SK-MEL-5 (cell line): ENCODE results near the gene SEC14L5. TPM values are rescaled to one million over a fixed set of nuclear protein-coding genes. Genes with fewer than 3 reads are reported as not detected.
"Not testable (repeated sequence)": the region's sequence is repeated elsewhere in the genome, so short reads cannot be mapped to it uniquely, and the experiment has no call there.

ENCODE experiments used
- DNase-seq: peaks from one replicate; pipeline ENCODE4 v3.0.0-alpha.2; 2016; ENCODE audit warnings: low read depth, low spot score
- in situ Hi-C: cut with HindIII; loops from 2 replicates; pipeline ENCODE4 v1.10.0; 2016; ENCODE audit warnings: low sequenced_read_pairs, high pct_unique_total_duplicates, low pct_unique_long_range_greater_than_20kb
- total RNA-seq: library from RNA; depleted of rRNA; stranded (reverse); fragments of >200 nt; shearing (Covaris generic); gene quantifications from 2 replicates; pipeline ENCODE4 v1.2.3, GENCODE V29; 2014

The SEC14L5 gene
- total RNA-seq, 1 experiment from 2014 or later: 0.24 TPM

DNA sequence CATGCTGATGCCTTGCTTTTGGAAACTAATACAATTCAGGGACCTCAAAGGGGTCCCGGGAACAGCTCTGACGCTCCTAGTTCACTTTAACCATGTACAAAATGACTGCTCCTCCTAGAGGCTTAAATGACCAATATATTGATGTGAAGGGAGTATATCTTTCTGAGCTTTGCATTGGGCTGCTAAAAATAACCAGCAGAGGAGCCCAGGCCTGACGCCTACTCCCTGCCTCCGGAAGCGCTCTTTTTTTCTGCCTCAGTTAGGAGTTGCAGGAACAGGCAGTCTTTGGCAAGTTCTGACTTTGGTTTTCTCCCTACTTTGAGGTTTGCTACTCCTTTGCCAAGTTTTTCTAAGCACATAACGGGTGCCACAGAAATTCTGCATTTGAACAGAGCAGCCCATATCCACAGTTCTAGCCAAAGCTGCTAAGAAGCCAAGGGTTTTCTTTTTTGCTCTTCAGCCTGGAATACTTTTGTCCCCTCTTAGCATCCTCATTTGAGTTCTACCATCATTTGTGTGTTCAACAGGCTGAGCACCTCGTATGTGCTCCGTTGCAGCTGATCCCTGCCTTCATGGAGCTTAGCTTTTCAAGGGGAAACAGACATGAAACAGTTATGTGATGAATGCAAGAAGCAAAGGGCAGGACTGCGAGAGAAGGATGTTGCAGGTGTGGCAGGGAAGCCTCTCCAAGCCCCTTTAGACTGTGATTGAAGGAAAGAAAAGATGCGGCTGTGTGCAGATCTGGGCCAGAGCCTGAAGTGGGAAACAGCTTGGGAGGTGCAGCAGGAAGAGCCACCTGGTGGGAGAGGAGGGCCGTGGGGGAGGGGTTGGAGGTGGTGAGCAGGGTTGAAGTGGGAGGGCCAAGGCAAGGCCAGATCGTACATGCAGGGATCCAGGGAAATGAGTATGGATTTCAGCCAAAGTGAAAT, 78.4 kb downstream of the SEC14L5 start:
- no peak for DNase-seq
- in situ Hi-C loops: no loop called here

DNA sequence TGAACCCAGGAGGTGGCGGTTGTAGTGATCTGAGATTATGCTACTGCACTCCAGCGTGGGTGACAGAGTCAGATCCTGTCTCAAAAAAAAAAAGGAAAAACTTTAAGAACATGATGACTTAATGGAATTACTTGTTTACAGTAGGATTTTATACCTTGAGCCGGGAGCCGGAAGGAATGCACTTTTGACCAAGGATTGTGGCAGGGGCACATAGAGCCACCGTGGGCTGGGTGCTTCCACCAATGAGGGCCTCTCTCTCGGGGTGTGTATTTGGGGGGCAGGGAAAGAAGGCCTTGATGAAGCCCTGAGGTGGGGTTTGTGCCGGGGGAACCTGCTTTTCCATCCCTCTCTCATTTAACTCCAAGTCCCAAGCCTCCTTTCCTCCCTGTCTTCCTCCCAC, 82.3 kb downstream of the SEC14L5 start:
- no peak for DNase-seq
- in situ Hi-C loops: no loop called here

DNA sequence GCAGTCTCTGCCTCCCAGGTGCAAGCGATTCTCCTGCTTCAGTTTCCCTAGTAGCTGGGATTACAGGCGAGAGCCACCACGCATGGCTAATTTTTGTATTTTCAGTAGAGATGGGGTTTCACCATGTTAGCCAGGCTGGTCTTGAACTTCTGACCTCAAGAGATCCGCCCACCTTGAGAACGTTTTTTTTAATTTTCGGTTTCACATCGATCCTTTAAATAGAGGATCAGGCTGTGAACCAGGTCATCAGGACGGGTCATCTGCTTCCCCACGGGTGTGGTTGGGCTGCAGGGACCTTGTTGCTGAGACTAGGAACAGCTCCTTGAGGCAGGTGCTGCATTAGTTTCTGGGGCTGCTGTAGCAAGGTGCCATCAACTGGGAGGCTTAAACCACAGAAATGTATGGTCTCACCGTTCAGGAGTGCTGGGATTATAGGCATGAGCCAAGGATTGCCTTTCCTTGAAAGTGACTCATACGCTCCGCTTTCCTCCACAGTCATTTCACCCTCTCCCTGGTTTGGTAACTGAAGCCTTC, 83.5 kb downstream of the SEC14L5 start:
- DNase-seq: no peak
- in situ Hi-C loops: no loop called here

- in situ Hi-C loops: no loop called here
- no peak for DNase-seq
These were observed 84.5 kb downstream of the SEC14L5 start for GRCh38 chr16:5042574-5043171.

GRCh38 chr16:5044011-5044540, 85.9 kb downstream of the SEC14L5 start:
- no peak for DNase-seq
- in situ Hi-C loops: no loop called here

GRCh38 chr16:5044581-5044980, 86.5 kb downstream of the SEC14L5 start:
- DNase-seq, in situ Hi-C loops: not testable (repeated sequence)

DNA sequence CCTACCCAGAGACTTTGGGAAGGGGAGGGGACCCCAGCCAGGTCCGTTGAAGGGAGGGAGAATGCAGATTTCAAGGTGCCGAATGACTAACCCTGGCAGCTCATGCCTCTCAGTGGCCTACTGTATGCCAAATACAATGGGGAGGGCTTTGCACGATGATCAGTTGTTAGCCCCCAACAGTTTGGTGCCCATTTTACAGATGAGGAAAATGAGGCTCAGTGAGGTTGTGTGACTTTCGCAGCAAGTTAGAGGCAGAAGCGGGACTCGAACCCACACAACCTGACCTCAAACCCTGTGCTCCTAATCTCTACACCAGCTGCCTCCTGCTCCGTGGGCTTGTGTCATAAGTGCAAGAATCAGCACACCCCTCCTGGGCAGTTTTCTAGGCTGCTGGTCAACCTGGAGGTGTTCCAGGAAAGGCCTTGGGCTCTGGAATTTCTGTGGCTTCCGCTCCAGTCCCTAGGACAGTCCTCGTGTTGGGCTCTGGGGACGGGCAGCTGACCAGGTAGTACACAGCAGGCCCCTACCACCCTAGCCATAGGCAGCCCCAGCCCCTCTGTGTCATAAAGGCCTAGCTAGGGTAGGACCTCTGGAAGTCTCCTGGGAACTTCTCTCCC, 87.5 kb downstream of the SEC14L5 start:
- in situ Hi-C loops: no loop called here
- no peak for DNase-seq

GRCh38 chr16:5046914-5047313, 88.8 kb downstream of the SEC14L5 start:
- in situ Hi-C loops: no loop called here
- no peak for DNase-seq

DNA sequence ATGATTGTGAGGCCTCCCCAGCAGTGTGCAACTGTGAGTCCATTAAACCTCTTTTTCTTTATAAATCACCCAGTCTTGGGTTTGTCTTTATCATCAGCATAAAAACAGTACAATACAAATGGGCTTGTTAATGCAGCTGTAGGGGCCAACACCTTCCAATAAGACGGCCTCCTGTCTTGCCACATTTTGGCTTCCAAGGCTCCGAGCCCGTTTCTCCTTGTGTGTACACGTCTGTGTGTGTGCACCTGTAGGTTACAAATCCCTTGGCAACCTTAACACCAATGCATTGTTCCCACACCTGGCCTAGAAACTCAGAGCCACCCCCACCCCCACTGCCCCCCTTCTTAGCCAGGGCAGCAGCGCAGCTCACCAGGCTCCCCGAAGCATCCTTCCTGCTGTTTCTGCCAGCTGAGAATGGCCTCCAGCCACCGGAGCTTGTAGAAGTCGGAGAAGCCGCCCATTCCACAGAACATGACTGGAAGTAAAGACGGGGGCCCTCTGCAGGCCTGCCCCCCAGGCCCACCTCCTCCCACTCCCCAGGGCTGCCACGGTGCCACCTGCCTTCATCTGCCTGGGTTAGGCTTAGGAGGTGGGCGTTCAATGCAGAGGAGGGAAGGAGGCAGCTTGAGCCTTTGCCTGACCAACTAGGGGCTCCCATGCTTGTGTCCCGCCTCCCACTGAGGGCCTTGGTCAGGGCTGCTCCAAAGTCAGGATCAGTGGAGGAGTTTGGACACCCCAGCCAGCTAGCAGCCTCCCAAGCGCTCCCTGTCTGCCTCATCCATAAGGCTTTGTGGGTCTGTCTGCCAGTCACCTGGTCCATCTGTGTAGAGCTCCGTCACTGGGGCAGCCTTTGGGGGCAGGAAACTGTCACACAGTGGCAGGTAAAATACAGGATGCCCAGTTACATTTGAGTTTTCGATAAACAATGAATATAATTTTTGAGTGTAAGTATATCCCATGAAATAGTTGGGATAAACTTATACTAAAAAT, 97.0 kb downstream of the SEC14L5 start:
- no peak for DNase-seq
- in situ Hi-C loops: no loop called here

DNA sequence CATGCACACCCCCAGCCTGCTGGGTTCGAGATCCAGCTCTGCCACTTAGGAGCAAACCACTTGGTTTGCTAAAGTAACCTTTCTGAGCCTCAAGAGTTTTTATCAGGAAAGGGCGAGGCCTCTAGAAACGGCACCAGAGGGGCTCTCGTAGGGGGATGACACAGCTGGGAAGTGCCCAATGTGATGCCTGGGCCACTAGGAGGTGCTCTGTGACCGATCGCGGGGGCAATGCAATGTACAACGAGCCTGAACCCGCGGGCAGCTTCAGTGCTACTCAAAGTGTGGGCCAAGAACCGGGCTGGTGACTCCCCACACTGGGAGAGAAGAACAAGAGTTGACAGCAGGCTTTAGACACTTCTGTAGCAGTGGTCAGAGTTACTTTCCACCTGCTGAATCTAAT, 98.2 kb downstream of the SEC14L5 start:
- DNase-seq: peak; percentile 67
- in situ Hi-C loops: no loop called here

DNA sequence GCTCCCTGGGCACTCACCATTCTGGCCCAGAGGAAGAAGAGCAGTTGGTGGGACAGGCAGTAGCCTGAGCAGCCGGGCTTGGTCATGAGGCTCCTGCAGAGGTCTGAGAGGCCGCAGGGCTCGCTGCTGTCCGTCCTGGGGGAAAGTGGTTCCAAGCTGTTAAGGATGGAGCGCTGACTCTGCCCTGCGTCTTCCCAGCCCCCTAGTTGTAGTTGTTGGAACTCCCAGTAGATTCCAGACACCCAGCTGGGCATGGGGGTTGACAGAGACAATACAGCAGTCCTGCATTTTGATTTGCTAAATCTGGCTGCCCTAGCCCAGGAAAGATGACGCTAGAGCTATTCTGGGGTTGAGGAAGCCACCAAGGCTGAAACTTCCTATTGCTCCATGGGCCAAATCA, 100.3 kb downstream of the SEC14L5 start:
- in situ Hi-C loops: no loop called here
- peak; percentile 53 for DNase-seq

- in situ Hi-C loops: no loop called here
- no peak for DNase-seq
These were observed 101.4 kb downstream of the SEC14L5 start for GRCh38 chr16:5059386-5060072.

DNA sequence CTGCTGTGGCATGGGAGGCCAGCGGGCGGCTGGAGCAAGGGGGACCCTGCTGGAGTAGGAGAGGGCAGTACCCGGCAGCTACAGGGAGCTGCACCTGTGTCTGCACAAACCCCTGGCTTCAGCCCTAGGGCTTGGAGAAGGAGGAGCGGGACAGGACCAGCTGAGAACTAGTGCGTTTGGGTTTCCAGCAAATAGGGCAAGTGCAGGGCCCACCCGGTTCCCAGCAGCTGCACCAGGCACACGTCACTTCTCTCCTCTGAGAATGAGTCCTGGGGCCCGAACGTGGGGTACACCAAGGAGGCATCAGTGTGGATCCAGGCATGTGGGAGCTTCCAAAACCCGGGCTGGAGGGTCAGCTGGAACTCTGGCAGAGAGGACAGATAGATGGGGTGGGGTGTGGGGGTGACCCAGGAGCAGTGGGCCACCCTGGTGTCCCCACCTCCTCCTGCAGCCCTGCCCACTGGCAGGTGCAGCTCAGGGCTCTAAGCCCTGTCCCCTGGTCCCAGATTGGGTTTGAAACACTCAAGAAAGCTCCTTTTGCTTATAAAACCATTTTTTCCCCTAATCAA, 102.0 kb downstream of the SEC14L5 start:
- in situ Hi-C loops: no loop called here
- DNase-seq: no peak

DNA sequence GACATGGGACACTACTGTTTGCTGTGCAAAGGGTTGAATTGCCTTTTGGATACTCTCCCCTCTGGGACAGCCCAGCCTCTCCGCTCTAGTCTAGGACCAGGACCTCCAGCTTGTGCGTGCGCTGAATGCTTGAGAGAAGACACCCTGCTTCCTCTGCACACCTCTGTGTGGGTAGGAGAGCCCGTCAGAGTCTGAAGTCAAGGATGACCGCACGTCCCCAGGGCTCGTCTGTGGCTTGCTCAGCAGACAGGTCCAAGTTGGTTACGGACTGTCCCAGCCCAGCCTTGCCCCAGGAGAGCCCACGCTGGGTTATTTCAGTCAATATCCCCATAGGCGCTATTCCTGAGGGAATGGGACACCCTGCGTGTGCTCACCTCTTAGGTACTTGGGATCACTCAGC, 103.9 kb downstream of the SEC14L5 start:
- DNase-seq: no peak
- in situ Hi-C loops: no loop called here

- peak; percentile 36 for DNase-seq
These were observed 104.9 kb downstream of the SEC14L5 start for GRCh38 chr16:5062790-5063765.

More at GRCh38 chr16:5062790-5063765, 104.9 kb downstream of the SEC14L5 start:
- in situ Hi-C loops: no loop called here
